HG03175 (cell line): Measurements from ENCODE around the gene LRTM2.

Experiments used
- ATAC-seq: cut with Tn5 transposase; IDR thresholded peaks from one replicate; pipeline ENCODE4 v1.9.1; 2021; ENCODE audit warnings: mild to moderate bottlenecking, moderate library complexity; ENCODE audit not compliant: unreplicated experiment

The LRTM2 gene

DNA sequence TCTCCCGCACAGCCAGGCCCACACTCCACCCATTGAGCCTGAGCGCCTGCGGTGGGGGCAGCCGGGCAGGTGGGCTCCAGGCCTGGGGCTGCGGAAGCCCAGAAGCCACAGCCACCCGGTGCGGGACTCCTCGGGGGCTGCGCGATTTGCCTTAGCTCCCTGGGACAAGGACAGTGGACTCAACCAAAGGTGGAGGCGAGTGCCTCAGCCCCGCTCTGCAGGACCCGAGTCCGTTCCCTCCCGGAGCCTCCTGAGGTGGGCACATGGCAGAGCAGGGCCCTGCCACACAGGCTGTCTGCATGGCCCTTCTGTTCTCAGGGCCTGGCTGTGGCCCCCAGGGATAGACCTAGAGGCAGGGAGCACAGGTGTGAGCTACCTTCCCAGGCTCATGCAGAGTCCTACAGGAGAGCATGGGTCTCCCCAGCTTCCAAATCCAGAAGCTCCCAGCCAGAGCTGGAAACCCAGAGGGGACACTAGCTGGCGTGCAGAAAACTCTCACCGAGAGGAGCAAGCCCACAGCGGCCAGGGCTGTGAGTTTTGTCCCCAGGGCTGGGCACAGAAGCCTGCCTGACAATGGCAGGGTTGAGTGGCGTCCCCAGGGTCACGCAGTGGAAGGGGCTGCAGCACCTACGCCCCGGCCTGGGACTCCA, 22.2 kb upstream of the LRTM2 start:
- ATAC-seq, result no peak

DNA sequence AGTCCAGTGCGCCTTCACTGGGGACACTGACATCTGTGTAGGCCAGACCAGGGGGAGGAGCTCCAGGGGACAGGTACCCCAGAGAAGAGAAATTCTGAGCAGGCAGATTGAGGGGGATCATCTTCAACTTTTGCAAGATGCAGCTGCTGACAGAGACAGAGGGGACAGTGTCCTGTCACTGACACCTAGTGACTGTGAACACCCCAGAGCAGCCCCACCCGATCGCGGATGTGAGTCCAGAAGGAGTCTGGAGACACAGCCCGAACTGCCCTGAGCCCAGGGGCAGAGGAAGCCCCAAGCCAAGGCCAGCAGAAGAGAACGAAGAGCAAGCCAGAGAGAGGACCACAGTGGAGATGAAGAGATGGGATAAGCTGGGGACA, 21.7 kb upstream of the LRTM2 start:
- ATAC-seq, result no peak

DNA sequence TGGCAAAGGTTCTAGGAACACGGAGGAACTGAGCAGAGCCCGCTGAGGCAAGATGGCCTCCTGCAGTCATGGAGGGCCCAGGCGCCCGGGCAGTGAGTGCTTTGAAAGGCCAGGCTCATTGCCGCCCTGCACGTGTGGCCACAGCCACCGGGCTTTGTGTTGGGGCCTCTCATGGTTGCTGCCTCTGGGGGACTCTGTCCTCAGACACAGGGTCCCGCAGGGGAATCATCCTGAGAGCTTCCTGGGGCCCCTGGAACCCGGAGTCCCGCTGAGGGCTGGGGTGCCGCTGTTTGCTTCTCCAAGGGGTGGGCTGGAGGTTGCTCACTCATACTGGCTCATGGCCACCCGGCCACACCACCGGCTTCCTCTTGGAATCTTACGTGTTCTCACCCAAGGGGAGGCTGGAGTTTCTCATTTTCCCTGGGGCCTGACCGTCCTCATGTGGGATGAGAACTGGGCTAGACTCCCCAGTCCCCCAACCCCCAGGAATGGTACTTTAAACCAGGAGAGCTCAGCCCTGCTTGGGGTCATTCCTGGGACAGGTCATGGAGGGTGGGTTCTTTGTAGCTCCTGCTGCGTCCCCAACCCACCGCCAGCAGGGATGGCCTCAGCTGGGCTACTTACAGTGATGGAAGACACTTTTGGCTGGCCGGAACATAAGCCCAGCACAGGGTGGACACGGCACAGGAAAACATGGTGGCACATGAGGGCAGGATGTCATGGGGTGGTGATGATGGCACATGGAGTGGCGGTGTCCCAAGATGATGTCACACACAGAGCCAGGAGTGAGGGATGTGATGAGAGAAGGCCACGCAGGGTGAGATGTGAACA, 21.1 kb upstream of the LRTM2 start:
- ATAC-seq, result no peak

DNA sequence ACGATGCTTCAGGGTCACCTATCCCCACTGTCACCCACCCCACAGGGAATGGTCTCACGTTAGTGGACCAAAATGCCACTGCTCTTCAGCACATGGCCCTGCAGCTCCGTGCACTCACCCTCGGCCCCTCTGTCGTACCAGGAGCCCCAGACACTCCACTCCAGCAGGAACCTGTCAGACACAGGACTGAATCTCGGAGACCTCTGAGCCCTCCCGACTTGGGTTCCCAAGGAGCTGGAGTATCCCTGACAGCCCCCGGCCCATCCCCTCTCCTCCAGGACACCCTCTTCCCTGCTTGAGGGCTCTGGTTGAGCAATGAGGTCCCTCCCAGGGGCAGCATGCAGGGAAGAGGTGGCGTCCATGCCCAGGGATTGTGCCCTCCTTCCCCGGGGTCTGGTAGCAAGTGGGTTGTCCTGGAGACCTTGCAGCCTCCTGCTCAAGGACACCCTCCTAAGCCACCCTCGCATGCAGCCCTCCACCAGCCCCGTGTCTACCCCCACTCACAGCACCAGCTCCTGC, 20.4 kb upstream of the LRTM2 start:
- no peak for ATAC-seq

DNA sequence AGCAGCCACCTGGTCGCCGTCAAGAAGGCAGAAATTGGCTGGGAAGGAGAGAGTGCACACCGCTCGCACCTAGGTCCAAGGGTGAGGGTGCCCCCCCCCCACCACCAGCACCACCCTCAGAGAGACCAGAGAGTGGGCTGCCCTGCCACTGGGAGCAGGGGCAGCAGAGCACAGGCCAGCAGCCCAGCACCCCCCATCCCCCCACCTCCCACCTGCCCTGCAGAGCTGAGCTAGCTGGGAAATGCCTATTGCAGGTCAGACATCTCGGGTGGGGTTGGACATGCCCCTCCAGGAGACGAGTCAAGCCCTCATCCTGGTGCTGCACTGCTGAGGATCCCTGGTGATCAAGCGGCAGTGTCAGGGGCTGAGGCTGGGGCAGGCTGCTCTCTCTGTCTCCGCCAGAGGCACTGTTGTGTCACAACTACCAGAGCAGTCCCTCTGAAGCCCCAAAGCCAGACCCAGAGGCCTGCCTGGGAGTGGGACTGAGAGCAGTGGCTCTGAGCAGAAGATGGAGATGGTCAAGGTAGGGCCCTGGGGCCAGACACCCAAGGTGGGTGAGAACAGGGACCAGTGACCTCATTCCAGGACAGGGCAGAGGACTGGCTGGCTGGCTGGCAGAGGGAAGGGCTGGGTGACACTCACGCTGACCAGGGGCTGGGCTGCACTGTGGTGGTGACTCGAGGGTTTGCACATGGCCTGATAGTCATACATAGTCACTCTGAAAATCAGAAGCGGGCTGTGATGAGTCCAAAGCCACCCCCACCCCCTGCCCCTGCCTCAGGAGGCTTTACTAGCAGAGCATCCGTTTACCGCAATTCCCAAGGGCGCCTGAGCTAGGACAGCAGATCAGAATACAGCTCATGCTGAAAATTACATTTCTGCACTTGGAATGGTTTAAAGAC, 19.7 kb upstream of the LRTM2 start:
- ATAC-seq, result no peak

DNA sequence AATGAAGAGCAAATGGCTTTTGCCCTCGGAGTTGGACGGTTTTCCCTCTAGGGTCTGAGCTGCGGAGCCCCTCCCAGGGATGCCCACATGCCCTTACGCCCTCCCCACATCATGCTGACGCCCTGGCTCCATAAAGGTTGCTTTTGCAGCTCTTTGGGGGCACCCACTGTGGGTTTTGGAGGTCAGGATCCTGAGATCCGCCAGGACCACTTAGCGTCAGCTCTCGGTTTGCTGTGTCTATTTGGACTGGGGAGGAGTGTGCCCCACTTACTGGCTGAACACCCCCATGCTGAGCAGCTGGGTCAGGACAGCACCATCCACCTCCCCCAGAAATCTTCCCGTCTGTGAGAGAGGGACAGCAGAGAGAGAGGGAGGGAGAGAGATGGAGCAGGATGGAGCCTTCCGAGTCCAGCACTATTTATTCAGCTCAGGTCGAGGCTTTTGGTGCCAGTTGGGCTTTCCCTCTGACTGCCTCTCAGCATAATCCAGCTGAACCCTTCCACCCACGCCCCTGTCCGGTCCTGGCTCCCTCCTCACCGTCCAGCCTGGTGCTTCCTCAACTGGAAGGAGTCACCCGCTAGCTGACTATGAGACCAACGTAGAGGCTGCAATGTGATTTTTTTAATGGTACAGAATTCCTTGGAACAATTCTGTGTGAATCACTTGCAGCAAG, 18.9 kb upstream of the LRTM2 start:
- no peak for ATAC-seq

DNA sequence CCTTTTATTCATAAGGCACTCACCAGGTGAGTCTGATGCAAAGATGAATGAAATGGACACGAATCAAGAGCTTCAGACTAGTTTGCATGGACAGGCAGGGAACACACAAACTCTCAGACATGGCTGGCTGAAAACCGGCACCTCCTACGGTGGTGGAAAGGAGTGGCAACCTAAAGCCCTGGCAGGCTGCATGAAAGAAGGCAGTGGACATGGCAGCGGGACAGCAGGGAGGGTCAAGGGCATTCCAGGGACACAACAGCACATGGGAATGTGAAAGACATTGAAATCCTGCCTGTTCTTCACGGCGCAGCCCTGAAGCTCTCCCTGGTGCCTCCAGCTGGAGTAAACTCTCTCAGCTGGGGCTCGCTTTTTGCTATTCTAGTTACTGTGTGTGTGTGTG, 16.6 kb upstream of the LRTM2 start:
- ATAC-seq, result no peak

DNA sequence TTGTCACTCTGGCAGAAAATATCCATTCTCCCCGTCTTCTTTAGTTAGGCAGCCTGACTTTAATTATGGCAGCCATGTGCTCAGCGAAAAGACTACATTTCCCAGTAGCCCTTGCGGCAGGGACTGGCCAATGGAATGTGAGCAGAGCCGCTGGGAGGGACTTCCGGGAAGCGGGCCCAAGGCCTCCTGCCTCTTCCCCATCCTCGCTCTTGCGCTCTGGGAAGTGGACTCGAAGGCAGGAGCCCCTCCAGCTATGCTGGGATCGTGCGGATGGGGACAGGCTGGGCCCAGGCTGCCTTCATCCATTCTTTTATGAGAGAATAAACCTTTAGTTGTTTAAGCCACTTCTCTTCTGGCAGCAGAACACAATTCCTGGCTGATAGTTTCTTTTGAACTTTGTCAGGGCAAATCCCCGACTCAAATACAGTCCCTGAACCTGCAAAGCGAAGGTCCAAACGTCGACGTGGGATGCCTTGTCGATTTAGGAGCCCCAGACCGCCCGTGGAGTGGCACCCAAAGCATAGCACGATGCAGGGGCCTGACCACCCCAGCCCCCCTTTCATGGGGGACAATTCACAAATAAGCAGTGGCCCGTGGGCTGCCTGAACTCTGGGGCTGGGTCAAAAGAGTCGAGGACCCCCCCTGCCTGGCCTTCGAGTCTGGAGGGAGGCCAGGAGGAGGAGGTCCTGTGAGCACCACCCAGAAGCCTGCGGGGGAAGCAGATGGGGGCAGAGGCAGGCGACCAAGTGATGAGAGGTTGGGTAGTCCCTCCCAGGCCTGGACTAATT, 15.6 kb upstream of the LRTM2 start:
- peak; percentile 82 for ATAC-seq

DNA sequence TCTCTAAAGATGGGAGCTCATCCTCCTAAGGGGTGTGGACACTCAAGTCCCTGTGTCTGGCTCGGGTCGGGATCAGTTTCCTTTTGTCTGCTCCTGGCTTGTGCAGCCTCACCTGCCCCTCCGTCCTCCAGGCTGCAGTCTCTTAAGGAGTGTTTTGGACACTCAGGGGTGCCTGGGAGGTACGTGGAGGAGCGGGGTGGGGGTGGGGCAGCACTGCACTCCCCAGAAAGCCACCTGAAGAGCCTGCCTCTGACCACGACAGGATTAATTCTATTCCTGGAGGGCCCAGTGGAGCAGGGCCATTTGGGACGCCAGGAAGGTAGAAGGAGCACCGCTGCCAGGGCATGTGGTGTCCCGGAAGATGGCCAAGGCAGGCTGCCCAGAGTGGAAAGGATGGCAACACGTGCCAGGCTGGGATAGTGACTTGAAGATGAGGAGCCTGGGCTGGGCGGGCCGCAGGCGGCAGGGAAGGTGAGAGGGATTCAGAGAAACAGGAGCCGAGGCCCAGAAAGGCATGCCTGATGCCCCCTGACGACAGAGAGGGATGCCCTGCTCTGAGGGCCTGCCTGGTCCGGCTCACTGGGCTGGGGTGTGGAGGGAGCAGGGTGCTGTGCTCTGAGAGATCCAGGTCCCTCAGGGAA, 14.8 kb upstream of the LRTM2 start:
- ATAC-seq, result no peak

DNA sequence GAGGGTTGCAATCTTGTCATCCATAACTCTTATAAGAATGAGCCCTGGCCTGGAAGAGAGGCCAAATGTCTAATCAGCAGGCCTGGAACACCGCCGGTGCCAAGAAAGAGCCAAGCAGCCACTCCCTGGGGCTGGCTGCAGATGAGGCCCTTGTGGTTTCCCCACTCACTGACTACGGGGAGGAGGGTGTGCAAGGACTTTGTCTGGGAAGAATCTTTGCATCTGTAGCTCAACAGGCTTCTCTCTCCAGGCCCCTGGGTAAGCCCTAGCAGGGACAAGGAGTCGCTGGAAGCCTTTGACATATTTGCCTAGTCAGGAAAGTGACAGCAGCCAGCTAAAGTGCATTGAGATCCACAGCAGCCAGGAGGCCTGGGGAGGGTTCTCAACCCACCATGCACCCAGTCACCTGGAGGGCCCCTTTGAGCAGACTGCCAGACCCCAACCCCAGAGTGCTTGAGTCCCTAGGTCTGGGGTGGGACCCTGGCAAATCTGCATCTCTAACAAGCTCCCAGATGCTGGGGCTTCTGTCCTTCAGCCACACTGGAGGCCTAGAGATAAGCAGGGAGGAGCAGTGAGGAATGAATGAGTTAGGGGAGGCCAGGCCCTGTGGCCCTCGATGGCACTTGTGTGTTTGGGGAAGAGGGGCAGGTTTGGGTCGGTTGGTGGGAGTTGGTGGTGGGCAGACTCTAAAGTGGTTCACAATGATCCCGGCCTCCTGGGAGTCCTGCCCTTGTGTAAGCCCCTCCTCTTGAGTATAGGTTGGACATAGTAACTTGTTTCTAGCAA, 13.9 kb upstream of the LRTM2 start:
- no peak for ATAC-seq

DNA sequence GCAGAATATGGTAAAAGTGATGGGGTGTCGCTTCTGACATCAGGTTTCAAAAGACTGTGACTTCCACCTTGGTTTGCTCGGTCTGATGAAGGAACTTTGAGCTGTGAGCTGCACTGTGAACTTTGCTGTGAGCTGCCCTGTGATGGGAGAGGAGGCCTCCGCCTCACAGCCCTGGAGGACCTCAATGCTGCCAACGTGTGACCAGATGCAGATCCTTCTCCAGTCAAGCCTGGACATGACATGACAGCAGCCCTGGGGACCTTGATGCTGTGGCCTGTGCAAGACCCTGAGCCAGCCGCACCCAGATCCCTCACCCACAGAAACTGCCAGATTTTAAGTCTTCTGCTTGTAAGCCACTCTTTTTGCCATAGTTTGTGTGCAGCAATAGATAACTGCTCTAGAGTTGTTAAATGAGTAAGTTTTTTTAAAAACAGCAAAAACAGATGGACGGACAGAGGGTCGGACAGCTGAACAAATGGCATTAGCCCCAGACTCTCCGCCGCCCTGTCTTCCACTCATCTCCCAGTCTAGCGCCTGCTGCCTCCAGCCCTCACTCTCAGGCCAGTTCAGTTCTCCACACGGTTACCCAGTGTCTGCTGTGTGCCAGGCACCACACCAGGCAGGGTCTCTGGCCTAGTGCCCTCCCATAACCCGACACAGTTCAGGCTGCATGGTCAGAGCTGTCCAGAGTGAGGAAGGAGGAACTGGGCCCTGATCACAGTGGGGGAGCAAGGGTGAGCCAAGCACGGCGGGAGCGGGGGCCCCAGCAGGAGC, 13.1 kb upstream of the LRTM2 start:
- ATAC-seq, result no peak

DNA sequence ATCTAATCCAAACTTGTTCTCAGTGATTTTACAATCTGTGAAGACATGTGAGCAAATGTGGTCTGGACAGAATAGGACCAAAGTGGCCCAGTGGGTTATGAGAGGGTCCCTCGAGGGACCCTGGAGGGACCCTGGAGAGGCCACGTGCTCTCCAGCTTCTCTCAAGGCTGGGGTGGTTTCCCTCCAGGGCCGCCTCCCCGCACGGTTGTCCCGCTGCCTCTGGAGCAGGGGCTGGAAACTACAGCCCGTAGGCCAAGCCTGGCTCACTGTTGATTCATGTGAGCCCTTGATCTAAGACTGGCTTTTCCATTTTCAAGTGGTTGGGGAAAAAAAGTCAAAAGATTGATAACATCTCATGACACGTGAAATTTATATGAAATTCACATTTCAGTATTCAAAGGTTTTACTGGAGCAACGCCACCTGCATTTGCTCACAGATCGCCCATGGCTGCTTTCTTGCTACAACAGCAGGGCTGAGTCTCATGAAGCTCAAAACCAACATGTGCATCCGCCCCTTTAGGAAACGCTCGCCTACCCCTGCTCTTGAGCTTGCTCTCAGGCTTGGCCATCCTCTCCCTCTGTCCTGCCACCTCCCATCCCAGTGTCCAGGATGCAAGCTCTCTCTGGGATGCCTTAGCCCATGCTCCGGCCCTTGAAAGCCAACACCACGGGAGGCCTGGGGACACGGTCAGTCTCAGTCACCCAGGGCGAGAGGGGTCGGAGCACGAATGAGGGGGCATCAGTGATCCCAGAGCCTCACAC, 12.1 kb upstream of the LRTM2 start:
- ATAC-seq, result no peak

DNA sequence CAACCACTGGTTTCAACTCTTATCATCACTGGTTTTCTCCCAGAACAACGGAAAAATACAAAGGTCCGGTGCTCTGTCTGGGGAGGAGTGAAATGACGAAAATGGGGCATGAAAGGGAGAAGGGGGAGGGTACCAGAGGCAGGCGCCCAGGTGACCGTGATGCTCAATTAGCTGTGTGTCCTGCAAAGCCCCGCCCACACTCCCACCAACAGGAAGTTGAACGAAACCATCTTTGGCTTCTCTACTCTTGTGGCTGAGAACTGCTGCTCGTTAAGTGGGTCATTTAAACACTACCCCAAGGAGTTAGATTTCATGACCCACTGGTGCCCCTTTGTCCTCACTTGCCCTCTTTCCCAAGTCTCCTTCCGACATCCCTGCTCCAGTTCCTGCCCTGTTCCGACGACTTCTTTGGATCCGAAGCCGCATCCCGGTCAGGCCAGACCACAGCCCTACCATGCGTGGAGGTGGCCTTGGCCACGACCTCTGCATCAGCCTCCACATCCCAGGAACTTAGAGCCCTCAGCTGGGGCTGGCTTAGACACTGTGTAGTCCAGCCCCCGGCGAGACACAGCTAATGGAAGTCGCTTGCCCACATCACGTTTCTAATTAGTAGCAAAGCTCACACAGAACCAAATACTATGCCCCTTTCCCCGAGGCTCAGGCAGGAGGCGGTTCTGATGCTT, 11.4 kb upstream of the LRTM2 start:
- no peak for ATAC-seq

DNA sequence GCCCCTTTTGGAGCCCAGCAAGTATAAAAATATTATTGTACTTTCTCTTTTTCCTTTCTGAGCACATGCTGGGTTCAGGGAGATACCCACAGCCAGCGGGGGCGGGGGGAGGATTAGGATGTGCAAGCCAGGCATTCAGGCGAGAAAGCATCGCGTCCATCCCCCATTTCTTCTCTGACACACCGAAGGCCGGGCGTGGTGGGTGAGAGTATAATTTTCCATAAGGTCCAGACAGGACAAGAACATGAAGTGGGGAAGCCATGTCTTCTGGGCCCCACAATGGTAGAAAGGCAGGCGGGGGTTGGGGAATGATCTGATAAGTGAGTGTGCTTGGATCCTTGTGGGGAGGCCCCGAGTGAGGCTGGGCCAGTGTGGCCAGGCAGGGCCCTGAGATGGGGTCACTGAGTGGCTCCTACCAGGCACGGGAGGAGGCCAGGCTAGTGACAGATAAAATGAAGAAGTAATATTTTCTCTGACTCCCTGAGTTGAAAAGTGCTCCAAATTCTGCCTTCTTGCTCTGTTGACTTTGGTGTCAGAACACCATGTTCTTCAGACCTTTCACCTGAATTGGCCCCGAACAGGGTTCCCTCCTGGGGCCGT, 10.7 kb upstream of the LRTM2 start:
- no peak for ATAC-seq

DNA sequence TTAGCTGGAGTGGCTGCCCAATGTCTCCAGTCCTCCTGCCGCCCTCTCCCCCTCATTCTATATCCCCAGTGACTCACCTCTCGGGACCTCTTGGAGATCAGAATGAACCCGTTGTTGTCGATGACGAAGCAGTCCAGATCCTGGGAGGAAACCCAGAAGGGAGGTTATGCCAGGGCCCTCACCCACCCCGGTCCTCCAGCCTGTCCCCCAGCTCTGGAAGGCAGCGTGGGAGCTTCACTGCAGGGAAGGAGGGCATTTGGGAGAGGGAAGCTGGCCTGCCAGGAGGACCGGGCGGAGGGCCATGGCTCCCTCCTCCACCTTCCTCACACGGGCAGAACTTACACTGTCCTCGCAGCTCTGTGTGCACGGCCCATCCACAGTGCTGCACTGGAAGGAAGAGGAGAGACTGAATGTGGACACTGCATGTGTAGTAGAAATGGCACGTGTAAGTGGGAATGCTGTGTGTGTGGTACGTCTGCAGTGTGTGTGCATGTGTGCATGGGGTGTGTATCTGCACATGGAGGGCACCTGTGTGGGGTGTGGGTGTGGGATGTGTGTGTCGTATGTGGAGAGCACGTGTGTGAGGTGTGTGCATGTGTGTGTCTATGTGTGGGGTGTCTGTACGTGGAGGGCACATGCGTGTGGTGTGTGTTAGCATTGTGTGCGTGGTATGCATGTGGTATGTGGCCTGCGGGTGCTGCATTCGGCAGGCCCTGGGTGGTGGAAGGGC, 10.0 kb upstream of the LRTM2 start:
- no peak for ATAC-seq

DNA sequence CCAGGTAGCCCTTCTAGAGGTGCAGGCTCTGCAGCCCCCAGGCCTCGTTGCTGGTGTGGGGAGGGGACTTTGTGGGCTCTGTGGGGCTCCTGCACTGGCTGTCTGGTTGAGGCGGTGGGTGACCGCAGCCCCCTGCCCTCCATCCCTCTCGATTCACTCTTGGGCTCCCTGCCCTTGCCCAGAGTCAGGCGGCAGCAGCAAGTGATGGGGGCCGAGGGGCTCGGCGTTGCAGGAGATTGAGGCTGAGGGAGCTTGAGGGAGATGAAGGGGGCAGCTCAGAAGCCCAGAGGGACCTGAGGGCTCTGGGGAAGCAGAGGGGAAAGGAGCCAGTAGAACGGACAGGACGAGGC, 9.5 kb upstream of the LRTM2 start:
- no peak for ATAC-seq
